Measurements from ENCODE around the gene CTNNA2.

The CTNNA2 gene

DNA sequence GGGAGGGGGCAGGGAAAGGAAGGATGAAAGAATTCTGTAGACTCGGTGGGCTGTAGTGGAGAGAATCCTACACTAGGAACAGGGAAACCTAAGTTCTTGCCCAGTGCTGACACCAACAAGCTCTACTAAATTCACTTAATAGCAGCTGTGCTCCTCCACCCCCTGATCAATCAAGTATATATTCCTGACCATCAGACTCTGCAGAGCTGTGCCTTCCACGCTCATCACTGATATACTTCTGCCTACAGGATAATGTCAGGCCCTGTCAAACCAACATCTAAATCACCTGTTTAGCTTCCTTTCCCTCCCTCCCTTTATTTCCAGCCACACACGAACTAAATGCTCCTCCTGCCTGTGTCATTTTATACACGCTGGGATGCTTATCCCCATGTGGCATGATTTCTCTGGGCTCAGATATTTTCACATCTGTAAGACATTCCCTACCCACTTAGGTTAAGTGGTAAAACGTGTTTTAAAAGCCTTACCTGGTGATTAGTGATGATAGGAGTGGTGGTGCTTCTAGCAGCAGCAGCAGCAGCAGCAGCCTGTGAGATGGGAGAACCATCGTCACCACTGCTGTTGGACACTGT is 489.8 kb downstream of the CTNNA2 start:
- Histone ChIP-seq H3K14ac (ENCODE audit: low read length in 2 of 2) (no peak overlapping the region), H2AK5ac (ENCODE audit: low read length, severe bottlenecking) (no peak overlapping the region), H2BK120ac (ENCODE audit: low read depth, low read length) (no peak overlapping the region), H3K4me3 (ENCODE audit: insufficient read depth in 1 of 2, low read depth in 1 of 2, low read length in 2 of 2) (no peak overlapping the region), H4K8ac (ENCODE audit: low read length) (no peak overlapping the region), H3K4ac (ENCODE audit: low read depth in 1 of 2, low read length in 2 of 2) (no peak overlapping the region), H3K9me3 (ENCODE audit: control insufficient read depth, low read length) (no peaks in the 10 kb centered on the region), H2AFZ (ENCODE audit: low read depth, low read length) (no peak overlapping the region), H3K23ac (ENCODE audit: low read length in 2 of 2) (no peak overlapping the region), H2BK5ac (ENCODE audit: low read depth, low read length, poor library complexity, severe bottlenecking) (no peak overlapping the region), H3K4me2 (ENCODE audit: low read length, poor library complexity, severe bottlenecking) (no peak overlapping the region), H3K18ac (ENCODE audit: low read depth in 1 of 2, low read length in 2 of 2) (no peak overlapping the region), H3K27me3 (ENCODE audit: control insufficient read depth in 1 of 2, insufficient read depth in 1 of 2, low read length in 2 of 2) (no peaks in the 10 kb centered on the region), H2BK12ac (ENCODE audit: low read length in 2 of 2) (no peak overlapping the region), H2BK15ac (ENCODE audit: low read depth, poor library complexity, severe bottlenecking) (no peak overlapping the region), H3K36me3 (ENCODE audit: control insufficient read depth in 1 of 2, insufficient read depth in 2 of 2, low read depth in 1 of 2, low read length in 2 of 2) (no peaks in the 10 kb centered on the region), H4K91ac (ENCODE audit: low read length) (no peak overlapping the region), H3K4me1 (ENCODE audit: control insufficient read depth, insufficient read depth, low read depth, low read length) (no peaks in the 10 kb centered on the region), H3K9ac (ENCODE audit: low read length) (no peak overlapping the region), H3K79me1 (replicated peaks; ENCODE audit: low read length, poor library complexity, severe bottlenecking) (no peaks in the 10 kb centered on the region), H3K27ac (ENCODE audit: low read length, poor library complexity, severe bottlenecking) (no peak overlapping the region)
- WGBS: 75% methylated on average over 6 of the region's 6 CpGs
- DNase-seq: no peak

DNA sequence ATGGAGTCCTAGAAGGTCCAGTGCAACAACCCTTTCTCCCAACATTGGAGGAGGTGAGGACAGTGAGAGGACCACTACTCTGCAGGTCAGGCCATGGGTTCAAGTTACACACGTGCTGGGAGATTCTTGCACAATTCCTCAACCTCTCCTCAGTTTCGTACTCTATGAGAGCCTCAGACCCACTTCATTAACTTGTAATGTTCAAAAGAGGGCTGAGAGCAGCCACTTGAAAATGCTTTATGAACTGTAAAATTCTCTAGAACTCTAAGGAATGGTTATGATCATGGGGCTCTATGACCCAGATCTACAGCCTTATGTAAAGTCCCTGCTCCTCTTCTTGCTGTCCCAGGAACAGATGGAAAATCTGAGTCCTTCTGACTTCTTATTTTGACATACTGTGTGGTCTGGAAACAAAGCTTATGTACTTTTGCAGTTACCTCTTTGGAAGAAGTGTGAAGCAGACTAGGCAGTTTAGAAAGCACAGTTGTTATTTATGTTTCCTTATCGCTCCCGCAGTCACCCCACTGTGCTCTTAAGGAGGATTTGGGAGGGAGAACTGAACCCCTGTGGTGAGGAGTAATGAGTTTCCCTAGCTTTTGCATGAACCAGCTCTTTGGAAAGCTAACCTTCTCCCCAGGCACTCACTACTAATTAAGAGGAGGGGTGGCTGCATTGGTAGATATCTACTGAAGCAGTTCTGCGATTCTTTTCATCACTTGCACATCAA is 495.1 kb downstream of the CTNNA2 start:
- H2AK5ac ChIP-seq (ENCODE audit: low read length, severe bottlenecking): no peak overlapping the region
- H3K79me1 ChIP-seq (replicated peaks; ENCODE audit: low read length, poor library complexity, severe bottlenecking): no peaks in the 10 kb centered on the region
- no peak overlapping the region for H3K9ac ChIP-seq (ENCODE audit: low read length)
- no peaks in the 10 kb centered on the region for H3K27me3 ChIP-seq (ENCODE audit: control insufficient read depth in 1 of 2, insufficient read depth in 1 of 2, low read length in 2 of 2)
- no peaks in the 10 kb centered on the region for H3K9me3 ChIP-seq (ENCODE audit: control insufficient read depth, low read length)
- no peak overlapping the region for H2BK15ac ChIP-seq (ENCODE audit: low read depth, poor library complexity, severe bottlenecking)
- no peak overlapping the region for H2AFZ ChIP-seq (ENCODE audit: low read depth, low read length)
- no peak overlapping the region for H3K4ac ChIP-seq (ENCODE audit: low read depth in 1 of 2, low read length in 2 of 2)
- no peak overlapping the region for H4K8ac ChIP-seq (ENCODE audit: low read length)
- H2BK12ac ChIP-seq (ENCODE audit: low read length in 2 of 2): no peak overlapping the region
- no peak overlapping the region for H3K18ac ChIP-seq (ENCODE audit: low read depth in 1 of 2, low read length in 2 of 2)
- H2BK120ac ChIP-seq (ENCODE audit: low read depth, low read length): no peak overlapping the region
- WGBS: 39% methylated on average over 4 of the region's 5 CpGs
- no peak overlapping the region for H3K4me3 ChIP-seq (ENCODE audit: insufficient read depth in 1 of 2, low read depth in 1 of 2, low read length in 2 of 2)
- H3K36me3 ChIP-seq (ENCODE audit: control insufficient read depth in 1 of 2, insufficient read depth in 2 of 2, low read depth in 1 of 2, low read length in 2 of 2): no peaks in the 10 kb centered on the region
- no peak overlapping the region for H3K23ac ChIP-seq (ENCODE audit: low read length in 2 of 2)
- DNase-seq: no peak
- no peak overlapping the region for H3K14ac ChIP-seq (ENCODE audit: low read length in 2 of 2)
- H3K4me1 ChIP-seq (ENCODE audit: control insufficient read depth, insufficient read depth, low read depth, low read length): no peaks in the 10 kb centered on the region
- H2BK5ac ChIP-seq (ENCODE audit: low read depth, low read length, poor library complexity, severe bottlenecking): no peak overlapping the region
- no peak overlapping the region for H3K4me2 ChIP-seq (ENCODE audit: low read length, poor library complexity, severe bottlenecking)
- H4K91ac ChIP-seq (ENCODE audit: low read length): no peak overlapping the region
- H3K27ac ChIP-seq (ENCODE audit: low read length, poor library complexity, severe bottlenecking): no peak overlapping the region

DNA sequence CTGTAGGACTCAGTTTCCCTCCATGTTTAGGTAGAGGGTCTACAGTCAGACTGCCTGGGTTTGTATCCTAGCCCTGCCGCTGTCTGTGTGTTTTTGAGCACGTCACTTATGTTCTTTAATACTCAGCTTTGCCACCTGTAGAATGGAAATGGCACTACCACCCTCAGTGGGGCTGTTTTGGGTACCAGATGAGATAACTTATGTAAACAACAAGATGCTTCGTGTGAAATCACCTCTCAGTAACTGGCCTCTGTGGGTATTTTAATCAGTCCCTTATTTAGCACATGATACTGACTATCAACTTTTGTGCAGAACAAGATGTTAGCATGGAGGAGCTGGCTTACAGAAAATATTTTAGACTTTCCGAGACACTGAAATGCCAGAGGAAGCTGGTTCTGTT is 495.7 kb downstream of the CTNNA2 start:
- Histone ChIP-seq H3K79me1 (replicated peaks; ENCODE audit: low read length, poor library complexity, severe bottlenecking) (no peaks in the 10 kb centered on the region), H3K4me1 (ENCODE audit: control insufficient read depth, insufficient read depth, low read depth, low read length) (no peaks in the 10 kb centered on the region), H2BK5ac (ENCODE audit: low read depth, low read length, poor library complexity, severe bottlenecking) (no peak overlapping the region), H2AFZ (ENCODE audit: low read depth, low read length) (no peak overlapping the region), H3K4me2 (ENCODE audit: low read length, poor library complexity, severe bottlenecking) (no peak overlapping the region), H4K8ac (ENCODE audit: low read length) (no peak overlapping the region), H4K91ac (ENCODE audit: low read length) (no peak overlapping the region), H2BK120ac (ENCODE audit: low read depth, low read length) (no peak overlapping the region), H2BK12ac (ENCODE audit: low read length in 2 of 2) (no peak overlapping the region), H3K4ac (ENCODE audit: low read depth in 1 of 2, low read length in 2 of 2) (no peak overlapping the region), H3K27me3 (ENCODE audit: control insufficient read depth in 1 of 2, insufficient read depth in 1 of 2, low read length in 2 of 2) (no peaks in the 10 kb centered on the region), H3K9ac (ENCODE audit: low read length) (no peak overlapping the region), H2AK5ac (ENCODE audit: low read length, severe bottlenecking) (no peak overlapping the region), H3K18ac (ENCODE audit: low read depth in 1 of 2, low read length in 2 of 2) (no peak overlapping the region), H3K36me3 (ENCODE audit: control insufficient read depth in 1 of 2, insufficient read depth in 2 of 2, low read depth in 1 of 2, low read length in 2 of 2) (no peaks in the 10 kb centered on the region), H3K27ac (ENCODE audit: low read length, poor library complexity, severe bottlenecking) (no peak overlapping the region), H3K14ac (ENCODE audit: low read length in 2 of 2) (no peak overlapping the region), H3K4me3 (ENCODE audit: insufficient read depth in 1 of 2, low read depth in 1 of 2, low read length in 2 of 2) (no peak overlapping the region), H3K23ac (ENCODE audit: low read length in 2 of 2) (no peak overlapping the region), H2BK15ac (ENCODE audit: low read depth, poor library complexity, severe bottlenecking) (no peak overlapping the region), H3K9me3 (ENCODE audit: control insufficient read depth, low read length) (no peaks in the 10 kb centered on the region)
- WGBS: 48% methylated on average over 4 of the region's 4 CpGs
- DNase-seq: no peak

GRCh38 chr2:80009211-80009610 is 496.4 kb downstream of the CTNNA2 start:
- Histone ChIP-seq H3K79me1 (replicated peaks; ENCODE audit: low read length, poor library complexity, severe bottlenecking) (no peaks in the 10 kb centered on the region), H3K4ac (ENCODE audit: low read depth in 1 of 2, low read length in 2 of 2) (no peak overlapping the region), H3K4me2 (ENCODE audit: low read length, poor library complexity, severe bottlenecking) (no peak overlapping the region), H2BK5ac (ENCODE audit: low read depth, low read length, poor library complexity, severe bottlenecking) (no peak overlapping the region), H2AK5ac (ENCODE audit: low read length, severe bottlenecking) (no peak overlapping the region), H2BK15ac (ENCODE audit: low read depth, poor library complexity, severe bottlenecking) (no peak overlapping the region), H3K18ac (ENCODE audit: low read depth in 1 of 2, low read length in 2 of 2) (no peak overlapping the region), H2BK12ac (ENCODE audit: low read length in 2 of 2) (no peak overlapping the region), H3K9me3 (ENCODE audit: control insufficient read depth, low read length) (no peaks in the 10 kb centered on the region), H3K36me3 (ENCODE audit: control insufficient read depth in 1 of 2, insufficient read depth in 2 of 2, low read depth in 1 of 2, low read length in 2 of 2) (no peaks in the 10 kb centered on the region), H3K4me3 (ENCODE audit: insufficient read depth in 1 of 2, low read depth in 1 of 2, low read length in 2 of 2) (no peak overlapping the region), H2BK120ac (ENCODE audit: low read depth, low read length) (no peak overlapping the region), H4K91ac (ENCODE audit: low read length) (no peak overlapping the region), H2AFZ (ENCODE audit: low read depth, low read length) (no peak overlapping the region), H4K8ac (ENCODE audit: low read length) (no peak overlapping the region), H3K14ac (ENCODE audit: low read length in 2 of 2) (no peak overlapping the region), H3K27me3 (ENCODE audit: control insufficient read depth in 1 of 2, insufficient read depth in 1 of 2, low read length in 2 of 2) (no peaks in the 10 kb centered on the region), H3K9ac (ENCODE audit: low read length) (no peak overlapping the region), H3K27ac (ENCODE audit: low read length, poor library complexity, severe bottlenecking) (no peak overlapping the region), H3K4me1 (ENCODE audit: control insufficient read depth, insufficient read depth, low read depth, low read length) (no peaks in the 10 kb centered on the region), H3K23ac (ENCODE audit: low read length in 2 of 2) (no peak overlapping the region)
- WGBS: 100% methylated on average over 1 of the region's 3 CpGs
- no peak for DNase-seq
